Raji (cell line): ENCODE results near the gene SNCAIP.

Source experiments
- POLR2A ChIP-seq: IDR thresholded peaks from 2 replicates; pipeline ENCODE4 v1.6.1; 2011; ENCODE audit warnings: low read depth, low read length, control low read depth; ENCODE audit not compliant: insufficient read depth

The SNCAIP gene

DNA sequence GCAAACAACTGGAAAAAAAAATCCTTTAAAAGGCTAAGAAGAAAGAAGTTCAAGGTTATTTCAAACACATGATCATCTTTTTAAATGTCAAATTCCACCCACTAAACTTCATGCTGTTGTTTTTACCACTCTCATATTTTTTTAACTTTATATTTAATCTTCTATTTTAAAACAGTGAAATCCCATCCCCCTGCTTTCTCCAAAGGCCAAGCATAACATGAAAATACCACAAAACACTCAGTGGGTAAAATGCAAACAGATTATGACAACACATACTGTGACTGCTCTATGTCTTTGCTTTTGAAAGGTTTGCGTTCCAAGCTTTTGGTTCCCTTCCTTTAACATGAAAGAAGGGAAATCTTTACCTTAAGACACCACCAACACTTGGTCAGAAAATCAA, 127.6 kb downstream of the SNCAIP start:
- no peak for TF ChIP-seq POLR2A

DNA sequence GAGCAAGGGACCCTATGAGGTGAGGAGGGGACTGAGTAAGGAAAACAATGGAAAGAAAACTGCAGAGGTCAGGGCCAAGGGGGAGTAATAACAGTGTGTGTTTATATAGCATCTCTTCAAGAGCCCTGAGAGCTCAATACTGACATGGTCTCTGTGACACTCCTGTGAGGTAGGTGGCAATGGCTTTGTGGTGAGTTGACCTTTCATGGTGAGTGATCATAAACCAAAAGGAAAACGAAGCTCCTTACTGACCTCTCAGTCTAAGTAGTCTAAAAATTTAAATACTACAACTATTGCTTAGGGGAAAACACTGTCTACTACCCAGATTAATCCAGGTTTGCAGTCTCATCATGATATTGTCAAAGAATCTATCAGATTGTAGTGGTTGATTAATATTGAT, 130.9 kb downstream of the SNCAIP start:
- no peak for TF ChIP-seq POLR2A

DNA sequence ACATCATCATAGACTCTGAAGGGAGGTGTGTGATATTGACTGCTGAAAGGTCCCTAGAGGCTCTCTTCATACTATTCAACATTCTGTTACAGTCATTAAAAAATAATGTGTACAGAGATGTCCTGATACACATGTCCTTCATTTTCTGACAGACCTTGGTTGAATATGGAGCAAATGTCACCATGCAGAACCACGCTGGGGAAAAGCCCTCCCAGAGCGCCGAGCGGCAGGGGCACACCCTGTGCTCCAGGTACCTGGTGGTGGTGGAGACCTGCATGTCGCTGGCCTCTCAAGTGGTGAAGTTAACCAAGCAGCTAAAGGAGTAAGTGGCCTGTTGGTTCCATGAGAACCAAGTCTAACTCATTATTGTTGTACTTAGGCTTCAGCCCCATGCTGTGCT, 132.4 kb downstream of the SNCAIP start:
- TF ChIP-seq POLR2A, result no peak

DNA sequence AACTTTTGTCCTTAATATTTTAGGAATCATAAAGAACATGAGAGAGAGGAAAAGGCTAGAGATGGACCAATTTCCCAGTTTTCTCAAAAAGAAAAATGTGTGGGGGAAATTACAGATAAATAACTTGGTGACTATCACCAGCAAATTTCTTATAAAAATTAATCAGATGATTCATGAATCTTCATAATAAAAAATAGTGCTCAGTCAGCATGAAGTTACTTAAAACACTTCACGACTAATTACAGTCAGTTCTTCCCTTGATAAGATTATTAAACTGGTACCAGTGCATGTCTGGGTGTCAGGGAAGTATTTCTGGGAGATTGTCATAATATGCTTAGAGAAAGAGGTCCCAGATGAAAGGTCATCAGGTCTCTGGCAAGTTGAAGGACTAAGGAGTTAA, 133.0 kb downstream of the SNCAIP start:
- no peak for TF ChIP-seq POLR2A

DNA sequence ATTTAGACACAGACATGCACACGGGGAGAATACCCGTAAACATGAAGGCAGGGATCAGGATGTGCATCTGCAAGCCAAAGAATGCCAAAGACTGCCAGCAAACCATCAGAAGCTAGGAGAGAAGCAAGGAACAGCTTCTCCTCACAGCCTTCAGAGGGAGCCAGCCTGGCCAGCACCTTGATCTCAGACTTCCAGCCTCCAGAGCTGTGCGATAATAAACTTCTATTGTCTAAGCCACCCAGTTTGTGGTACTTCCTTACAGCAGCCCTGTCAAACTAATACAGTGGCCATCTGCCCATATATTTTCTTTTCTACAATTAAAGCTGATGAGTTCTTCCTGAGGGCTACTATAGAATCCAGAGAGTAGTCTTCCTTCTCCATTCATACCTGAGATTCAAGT, 135.0 kb downstream of the SNCAIP start:
- TF ChIP-seq POLR2A, result no peak

DNA sequence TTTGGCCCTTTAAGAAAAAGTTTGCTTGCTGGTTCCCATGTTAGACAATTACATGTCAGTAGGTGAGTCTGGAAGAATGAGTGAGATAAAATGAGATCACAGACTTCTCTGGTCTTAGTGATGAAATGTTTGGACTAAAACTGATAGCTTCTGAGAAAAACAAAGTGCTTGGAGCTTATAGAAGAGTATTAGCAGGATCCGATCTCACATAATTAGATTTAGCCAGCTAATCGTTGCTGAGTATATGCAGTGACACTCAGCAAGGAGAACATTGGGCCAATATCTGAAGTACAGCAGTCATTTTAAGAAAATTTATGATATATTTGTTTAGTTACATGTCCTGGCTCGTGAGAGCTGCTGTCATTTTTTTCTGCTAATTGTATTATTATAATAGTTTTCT, 135.8 kb downstream of the SNCAIP start:
- no peak for TF ChIP-seq POLR2A

DNA sequence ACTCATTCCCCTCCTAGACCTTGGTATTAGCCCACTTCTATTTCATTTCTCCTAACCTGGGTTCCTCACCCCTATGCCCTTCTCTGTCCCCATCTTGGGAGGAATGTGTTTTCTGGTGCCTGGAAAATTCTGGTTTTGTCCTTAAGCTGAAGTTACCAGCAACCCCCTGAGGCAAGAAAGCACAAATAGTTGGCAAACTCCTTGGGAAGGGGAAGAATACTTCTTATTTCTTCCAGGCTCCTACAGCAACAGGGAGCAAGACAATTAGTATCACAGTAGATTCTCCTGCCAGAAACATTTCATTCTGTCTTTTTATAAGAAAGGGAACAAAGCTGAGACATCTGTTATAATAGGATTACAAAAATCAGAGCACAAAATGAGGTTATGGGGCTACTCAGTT, 142.5 kb downstream of the SNCAIP start:
- TF ChIP-seq POLR2A, result no peak

DNA sequence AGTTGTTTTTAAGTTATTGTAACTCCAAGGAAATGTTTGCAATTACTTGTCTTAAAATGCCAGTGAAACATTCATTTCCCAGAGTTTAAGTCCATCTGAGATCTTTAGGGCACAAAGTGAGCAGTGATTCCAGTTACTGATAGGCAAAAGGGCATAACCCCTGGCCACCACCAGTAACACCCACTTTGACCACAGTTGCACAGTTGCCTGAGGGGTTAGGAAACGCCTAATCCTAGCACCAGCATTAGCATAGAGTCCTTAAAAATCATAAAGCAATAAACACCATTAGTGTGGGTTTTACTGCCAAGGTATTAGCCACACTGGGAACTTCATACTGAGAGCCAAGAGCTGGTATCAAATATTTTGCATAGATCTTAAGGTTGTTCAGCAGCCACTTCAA, 143.9 kb downstream of the SNCAIP start:
- no peak for TF ChIP-seq POLR2A

DNA sequence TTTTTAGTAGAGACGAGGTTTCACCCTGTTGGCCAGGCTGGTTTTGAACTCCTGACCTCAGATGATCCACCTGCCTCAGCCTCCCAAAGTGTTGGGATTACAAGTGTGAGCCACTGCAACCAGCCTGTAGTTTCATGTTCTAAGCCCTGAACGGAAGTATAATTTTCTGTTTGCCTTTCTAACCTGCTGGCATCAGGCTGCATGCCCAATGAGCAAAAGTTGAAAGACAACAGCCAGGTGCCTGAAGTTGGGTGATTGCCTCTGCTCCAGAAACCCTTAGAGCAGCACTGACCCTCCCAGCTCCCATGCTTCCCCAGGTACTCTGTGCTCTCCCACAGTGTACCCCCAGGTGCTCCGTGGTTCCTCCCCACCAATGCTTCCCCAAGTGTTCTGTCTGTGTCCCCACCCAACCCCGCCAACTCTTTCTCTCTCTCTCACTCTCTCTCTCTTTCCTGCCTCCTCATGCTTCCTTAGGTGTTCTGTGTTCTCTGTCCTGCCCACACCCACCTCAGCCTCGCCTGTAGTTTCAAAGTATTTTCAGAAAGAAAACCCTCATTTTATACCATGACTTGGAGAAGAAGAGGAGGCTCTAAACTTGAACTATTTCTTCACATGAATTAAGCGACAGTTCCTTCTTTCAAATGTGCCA, 145.3 kb downstream of the SNCAIP start:
- TF ChIP-seq POLR2A, result no peak

DNA sequence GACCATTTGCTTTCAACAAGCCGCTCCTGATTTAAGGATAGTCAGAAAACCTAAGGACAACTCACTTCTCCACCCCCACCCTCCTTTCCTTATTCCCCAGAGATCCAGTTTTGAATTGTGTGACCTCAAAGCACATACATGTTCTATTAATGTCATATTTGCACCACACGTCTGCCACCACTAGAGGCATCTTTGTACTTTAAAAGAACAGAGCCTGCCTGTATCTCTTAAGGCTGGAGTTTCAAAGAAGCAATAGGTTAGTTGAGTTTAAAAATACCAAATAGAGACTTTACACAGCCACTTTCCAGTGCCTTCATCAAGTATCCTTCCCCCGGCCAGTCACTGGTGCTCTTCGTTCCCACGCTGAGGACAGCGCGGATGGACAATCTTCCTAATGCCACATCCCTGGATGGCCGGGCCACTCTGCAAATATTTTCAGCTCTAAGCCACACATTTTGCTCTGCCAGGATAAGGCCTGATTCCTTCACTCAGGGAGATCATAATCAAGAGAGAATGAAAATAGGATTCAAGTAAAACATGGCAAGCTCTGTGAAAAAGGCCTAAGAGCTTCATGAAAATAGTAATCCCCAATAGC, 146.3 kb downstream of the SNCAIP start:
- no peak for TF ChIP-seq POLR2A

DNA sequence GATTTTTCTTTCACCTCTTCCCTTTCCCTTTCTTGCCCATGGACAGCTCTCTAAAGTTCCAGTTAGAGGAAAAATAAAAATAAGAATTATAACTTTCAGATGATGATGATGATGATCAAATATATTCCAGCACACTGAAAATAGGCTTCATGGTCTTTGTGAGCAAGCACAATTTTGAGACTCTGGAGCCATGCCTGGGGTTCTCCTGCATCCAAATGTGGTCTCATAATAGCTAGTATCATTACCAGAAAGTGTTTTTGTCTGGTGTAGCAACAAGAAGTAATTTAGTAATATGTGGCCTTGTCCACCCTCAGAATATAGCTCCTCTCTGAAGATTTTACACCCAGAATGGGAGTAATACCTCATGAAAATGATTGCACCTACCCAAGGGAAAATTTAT, 150.4 kb downstream of the SNCAIP start:
- no peak for TF ChIP-seq POLR2A

DNA sequence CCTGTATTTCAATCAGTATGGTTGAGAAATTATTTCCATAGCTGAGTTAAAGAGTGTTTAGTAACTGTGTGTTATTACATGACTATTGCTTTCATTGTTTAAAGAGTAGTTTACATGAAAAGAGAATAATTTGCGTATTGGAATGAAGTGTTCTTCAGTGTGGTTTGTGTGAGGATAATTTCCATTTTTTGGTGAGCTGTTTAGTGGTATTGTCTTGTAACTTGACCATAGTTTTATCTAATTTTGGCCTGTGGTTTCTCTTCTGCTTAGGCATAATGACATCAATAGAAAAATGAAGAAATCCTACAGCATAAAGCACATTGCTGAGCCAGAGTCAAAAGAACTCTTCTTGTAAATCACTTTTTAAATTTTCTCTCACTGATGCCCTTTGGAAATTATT, 151.2 kb downstream of the SNCAIP start:
- TF ChIP-seq POLR2A, result no peak

DNA sequence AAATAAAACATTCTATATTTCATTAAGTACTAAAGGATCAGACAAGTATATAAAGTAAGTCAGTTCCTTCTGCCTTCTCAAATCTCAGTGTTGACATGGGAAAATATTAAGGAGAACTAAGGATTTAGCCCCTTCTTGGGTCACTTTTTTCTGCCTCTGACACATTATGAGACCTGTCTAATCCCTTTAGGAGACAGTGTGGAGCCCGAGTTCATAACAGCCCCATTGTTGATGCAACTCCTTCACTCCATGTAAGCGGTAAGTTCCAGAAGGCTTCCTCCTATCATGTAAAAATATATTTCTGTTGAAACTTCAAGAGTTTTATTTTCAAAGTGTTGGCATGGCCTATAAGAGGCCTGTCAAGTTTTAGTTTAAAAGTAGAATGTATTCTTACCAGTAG, 152.2 kb downstream of the SNCAIP start:
- TF ChIP-seq POLR2A, result no peak

DNA sequence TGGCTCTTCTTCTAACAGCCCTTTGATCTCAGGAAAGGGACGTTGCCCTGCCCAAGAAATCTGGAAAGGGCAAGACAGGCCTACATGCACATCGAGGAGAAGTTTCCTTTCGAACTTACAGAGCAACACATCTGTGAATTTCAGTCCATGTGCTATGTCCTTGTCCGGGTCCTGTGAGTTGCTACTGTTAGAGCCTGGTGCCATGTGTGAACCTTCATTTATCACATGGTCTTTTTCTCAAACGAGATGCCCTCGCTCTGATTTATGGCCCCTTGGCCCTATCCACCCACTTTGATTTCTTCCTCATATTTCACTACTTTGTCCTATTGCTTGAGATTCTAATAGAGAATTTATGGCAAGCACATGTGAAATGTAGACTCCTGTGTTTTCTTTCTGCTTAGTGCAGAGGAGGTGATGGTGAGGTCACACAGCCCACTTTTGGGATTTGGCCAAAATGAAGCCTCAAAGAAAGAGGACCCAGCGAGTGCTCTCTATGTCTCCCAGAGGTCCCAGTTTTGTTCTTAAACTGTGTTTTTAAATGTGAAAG, 153.1 kb downstream of the SNCAIP start:
- no peak for TF ChIP-seq POLR2A

DNA sequence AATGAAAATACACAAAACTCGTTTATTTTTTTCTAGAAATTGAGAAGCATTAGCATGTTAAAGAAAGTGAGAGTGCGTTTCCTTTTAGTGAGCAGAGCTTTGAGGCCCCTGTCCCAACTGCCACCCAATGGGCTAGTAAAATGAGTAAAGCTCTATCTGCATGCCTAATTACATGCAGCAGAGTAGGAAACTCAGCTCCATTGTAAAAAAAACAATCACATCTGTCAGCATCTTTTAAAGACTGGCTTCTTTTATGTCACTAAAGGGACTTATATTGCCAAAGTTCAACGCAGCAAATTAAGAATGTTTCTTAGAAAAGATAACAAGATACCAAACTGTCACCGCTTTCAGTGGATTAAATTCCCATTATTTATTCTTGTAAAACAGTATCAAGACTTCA, 154.0 kb downstream of the SNCAIP start:
- TF ChIP-seq POLR2A, result no peak

DNA sequence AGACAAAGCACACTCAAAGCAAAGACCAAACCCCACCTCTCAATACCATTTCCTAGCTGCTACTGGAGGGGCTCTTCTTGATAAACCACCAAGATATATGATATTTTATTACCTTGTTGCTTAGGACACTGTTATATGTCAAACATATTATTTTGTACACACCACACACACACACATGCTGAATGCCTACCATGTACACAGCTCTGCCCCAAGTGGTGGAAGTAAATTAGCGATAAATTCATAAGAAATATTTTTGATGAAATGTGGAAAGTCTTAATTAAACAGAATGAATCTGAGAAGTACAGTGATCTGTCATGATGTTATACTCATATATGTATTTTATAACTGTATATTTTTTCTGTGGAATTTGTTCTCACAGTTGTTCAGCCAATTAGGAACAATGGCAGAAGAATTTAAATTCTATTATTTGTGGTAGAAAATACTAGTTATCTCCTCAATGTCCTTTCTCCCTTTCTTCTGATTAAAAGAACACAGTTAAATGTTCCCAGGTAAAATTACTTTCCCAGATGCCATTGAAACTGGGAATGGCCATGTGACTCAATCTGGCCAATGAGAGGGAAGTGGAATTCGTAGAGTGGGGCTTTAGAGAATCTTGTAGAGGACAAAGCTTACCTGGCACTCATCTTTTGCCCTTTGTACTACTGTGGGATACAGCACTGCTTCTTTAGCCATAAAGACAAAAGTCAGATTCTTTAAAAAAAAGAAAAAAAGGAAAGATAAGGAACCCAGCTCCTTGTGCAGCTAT, 156.5 kb downstream of the SNCAIP start:
- no peak for TF ChIP-seq POLR2A

DNA sequence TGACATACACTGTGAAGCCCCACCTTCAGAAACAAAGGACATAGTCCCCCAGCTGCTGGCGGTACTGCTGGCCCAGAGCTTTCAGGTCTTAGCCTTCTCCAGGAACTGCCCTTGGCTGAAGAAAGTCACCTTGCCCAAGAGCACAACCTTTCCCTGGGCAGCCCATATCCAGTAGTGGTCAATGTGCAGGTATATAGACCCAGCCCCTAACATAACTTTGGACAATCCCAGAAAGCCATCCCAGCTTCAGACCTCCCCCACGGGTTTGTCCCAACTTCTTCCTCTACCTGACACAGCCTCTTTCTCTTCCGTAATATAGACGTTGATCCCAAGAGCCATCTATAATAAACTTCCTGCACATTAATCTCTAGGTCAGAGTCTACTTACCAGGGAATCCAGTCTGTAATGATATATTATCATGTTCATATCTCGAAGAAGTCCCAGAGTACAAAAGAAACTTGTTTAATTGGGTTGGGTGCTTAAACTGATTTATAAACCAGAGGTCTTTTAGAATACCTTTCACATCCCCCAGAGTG, 157.4 kb downstream of the SNCAIP start:
- TF ChIP-seq POLR2A, result no peak

DNA sequence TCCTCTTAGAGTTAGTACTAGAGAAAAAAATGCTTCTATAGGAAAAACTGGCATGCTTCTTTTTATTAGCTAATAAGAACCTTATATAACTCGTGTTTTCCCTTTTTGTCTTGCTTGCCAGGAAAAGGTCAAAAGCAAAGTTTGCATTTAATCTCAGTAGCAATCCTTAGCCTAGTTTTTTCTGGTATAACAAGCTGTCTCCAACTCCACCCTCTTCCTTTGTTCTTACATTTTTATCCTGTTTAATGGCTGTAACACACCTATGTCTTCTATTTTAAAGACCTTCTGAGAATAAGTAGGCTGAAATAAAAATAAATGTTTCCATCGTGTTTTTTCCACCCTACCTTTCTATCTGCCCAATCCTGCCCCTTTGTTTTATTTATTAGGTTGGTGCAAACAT, 158.3 kb downstream of the SNCAIP start:
- no peak for TF ChIP-seq POLR2A
